SK-N-SH treated with all-trans-retinoic acid at 6 μM for 48 hours (cell line): ENCODE results near the gene FHIT.

Experiments used
- ATAC-seq: fragments of 200-7000 bp; cut with Tn5 transposase; 3 replicates; pipeline ENCODE4 v1.9.1; 2020; ENCODE audit warnings: mild to moderate bottlenecking, moderate library complexity
- BACH2 ChIP-seq: fragments of 250-450 bp; sonication (Bioruptor Pico); IDR thresholded peaks from 2 replicates; pipeline ENCODE4 v1.9.0; 2021; ENCODE audit warnings: mild to moderate bottlenecking, borderline replicate concordance
- CSDC2 ChIP-seq: fragments of 250-450 bp; sonication (Bioruptor Pico); IDR thresholded peaks from 2 replicates; pipeline ENCODE4 v1.5.0; 2020; ENCODE audit warnings: mild to moderate bottlenecking, moderate library complexity
- CSRNP3 ChIP-seq: fragments of 250-450 bp; sonication (Bioruptor Pico); IDR thresholded peaks from 2 replicates; pipeline ENCODE4 v1.5.1; 2021; ENCODE audit warnings: mild to moderate bottlenecking, moderate library complexity
- ESRRG ChIP-seq: fragments of 250-450 bp; sonication (Bioruptor Pico); IDR thresholded peaks from 2 replicates; pipeline ENCODE4 v1.6.1; 2021; ENCODE audit warnings: mild to moderate bottlenecking
- GLIS3 ChIP-seq: fragments of 250-450 bp; sonication (Bioruptor Pico); IDR thresholded peaks from 2 replicates; pipeline ENCODE4 v1.5.0; 2020; ENCODE audit warnings: mild to moderate bottlenecking, moderate library complexity
- OSR1 ChIP-seq: fragments of 250-450 bp; sonication (Bioruptor Pico); IDR thresholded peaks from 2 replicates; pipeline ENCODE4 v1.8.0; 2022; ENCODE audit warnings: moderate library complexity, mild to moderate bottlenecking, inconsistent platforms
- PPARA ChIP-seq: fragments of 250-450 bp; sonication (Bioruptor Pico); IDR thresholded peaks from 2 replicates; pipeline ENCODE4 v1.5.0; 2020; ENCODE audit warnings: mild to moderate bottlenecking, borderline replicate concordance
- RARB ChIP-seq: fragments of 250-450 bp; sonication (Bioruptor Pico); IDR thresholded peaks from 2 replicates; pipeline ENCODE4 v1.8.0; 2021; ENCODE audit warnings: mild to moderate bottlenecking, moderate library complexity
- SNAI2 ChIP-seq: fragments of 250-450 bp; sonication (Bioruptor Pico); IDR thresholded peaks from 2 replicates; pipeline ENCODE4 v1.5.0; 2020; ENCODE audit warnings: mild to moderate bottlenecking, moderate library complexity
- TOX ChIP-seq: fragments of 250-450 bp; sonication (Bioruptor Pico); IDR thresholded peaks from 2 replicates; pipeline ENCODE4 v1.8.0; 2021; ENCODE audit warnings: mild to moderate bottlenecking, moderate library complexity, borderline replicate concordance
- ZC3H10 ChIP-seq: fragments of 250-450 bp; sonication (Bioruptor Pico); IDR thresholded peaks from 2 replicates; pipeline ENCODE4 v1.5.1; 2021; ENCODE audit warnings: mild to moderate bottlenecking, moderate library complexity
- ZFP3 ChIP-seq: fragments of 250-450 bp; sonication (Bioruptor Pico); IDR thresholded peaks from 2 replicates; pipeline ENCODE4 v1.5.0; 2020; ENCODE audit warnings: mild to moderate bottlenecking, moderate library complexity
- ZFP30 ChIP-seq: fragments of 450-650 bp; formaldehyde crosslinking; IDR thresholded peaks from 2 replicates; pipeline ENCODE4 v1.5.0; 2022; ENCODE audit warnings: mild to moderate bottlenecking, moderate library complexity
- ZNF565 ChIP-seq: fragments of 450-650 bp; formaldehyde crosslinking; conservative IDR thresholded peaks from 2 replicates; pipeline ENCODE4 v1.5.0; 2020; ENCODE audit warnings: low read depth, mild to moderate bottlenecking, moderate library complexity
- TF ChIP-seq, protein P1 (sequence below): fragments of 250-450 bp; sonication (Bioruptor Pico); IDR thresholded peaks from 2 replicates; pipeline ENCODE4 v1.5.0; 2020; ENCODE audit warnings: mild to moderate bottlenecking, moderate library complexity
- TF ChIP-seq, protein P2 (sequence below): fragments of 250-450 bp; sonication (Bioruptor Pico); IDR thresholded peaks from 2 replicates; pipeline ENCODE4 v1.5.1; 2020; ENCODE audit warnings: low read depth, mild to moderate bottlenecking, moderate library complexity
- TF ChIP-seq, protein P3 (sequence below): fragments of 250-450 bp; sonication (Bioruptor Pico); IDR thresholded peaks from 2 replicates; pipeline ENCODE4 v1.8.0; 2021; ENCODE audit warnings: low read depth, mild to moderate bottlenecking, moderate library complexity, borderline replicate concordance

Gene FHIT

GRCh38 chr3:60399861-60400845 lies 851.1 kb downstream of the FHIT start (continued):
- TF ChIP-seq CSRNP3 (CRISPR knock-in tag) (no peak), TOX (CRISPR knock-in tag) (no peak), CSDC2 (CRISPR knock-in tag) (no peak)

DNA sequence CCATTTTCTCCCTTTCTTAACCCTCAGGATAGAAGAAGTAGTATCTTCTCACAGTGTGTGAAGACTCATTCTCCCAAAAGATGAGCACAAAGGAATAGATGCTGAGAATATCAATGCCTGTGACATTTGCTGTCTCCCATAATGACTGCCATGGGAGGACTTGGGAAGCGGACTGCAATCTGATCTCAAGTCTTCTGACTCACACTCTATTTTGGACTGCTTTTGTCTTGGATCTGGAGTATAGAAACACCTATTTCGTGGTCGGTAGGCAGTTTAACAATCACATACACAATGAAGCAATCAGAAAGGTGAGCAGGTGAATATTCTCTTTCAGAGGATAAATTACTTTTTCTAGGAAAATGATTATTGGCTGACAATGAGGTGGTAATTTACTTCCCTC lies 852.0 kb downstream of the FHIT start:
- ATAC-seq = no peak
- no peak for TF ChIP-seq GLIS3 (CRISPR knock-in tag)
- no peak for TF ChIP-seq PPARA (CRISPR knock-in tag)
- TF ChIP-seq OSR1 (CRISPR knock-in tag) = no peak
- TF ChIP-seq, protein P1, sequence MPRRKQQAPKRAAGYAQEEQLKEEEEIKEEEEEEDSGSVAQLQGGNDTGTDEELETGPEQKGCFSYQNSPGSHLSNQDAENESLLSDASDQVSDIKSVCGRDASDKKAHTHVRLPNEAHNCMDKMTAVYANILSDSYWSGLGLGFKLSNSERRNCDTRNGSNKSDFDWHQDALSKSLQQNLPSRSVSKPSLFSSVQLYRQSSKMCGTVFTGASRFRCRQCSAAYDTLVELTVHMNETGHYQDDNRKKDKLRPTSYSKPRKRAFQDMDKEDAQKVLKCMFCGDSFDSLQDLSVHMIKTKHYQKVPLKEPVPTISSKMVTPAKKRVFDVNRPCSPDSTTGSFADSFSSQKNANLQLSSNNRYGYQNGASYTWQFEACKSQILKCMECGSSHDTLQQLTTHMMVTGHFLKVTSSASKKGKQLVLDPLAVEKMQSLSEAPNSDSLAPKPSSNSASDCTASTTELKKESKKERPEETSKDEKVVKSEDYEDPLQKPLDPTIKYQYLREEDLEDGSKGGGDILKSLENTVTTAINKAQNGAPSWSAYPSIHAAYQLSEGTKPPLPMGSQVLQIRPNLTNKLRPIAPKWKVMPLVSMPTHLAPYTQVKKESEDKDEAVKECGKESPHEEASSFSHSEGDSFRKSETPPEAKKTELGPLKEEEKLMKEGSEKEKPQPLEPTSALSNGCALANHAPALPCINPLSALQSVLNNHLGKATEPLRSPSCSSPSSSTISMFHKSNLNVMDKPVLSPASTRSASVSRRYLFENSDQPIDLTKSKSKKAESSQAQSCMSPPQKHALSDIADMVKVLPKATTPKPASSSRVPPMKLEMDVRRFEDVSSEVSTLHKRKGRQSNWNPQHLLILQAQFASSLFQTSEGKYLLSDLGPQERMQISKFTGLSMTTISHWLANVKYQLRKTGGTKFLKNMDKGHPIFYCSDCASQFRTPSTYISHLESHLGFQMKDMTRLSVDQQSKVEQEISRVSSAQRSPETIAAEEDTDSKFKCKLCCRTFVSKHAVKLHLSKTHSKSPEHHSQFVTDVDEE (CRISPR knock-in tag) = no peak
- TF ChIP-seq, all 23 proteins: peak for 0

DNA sequence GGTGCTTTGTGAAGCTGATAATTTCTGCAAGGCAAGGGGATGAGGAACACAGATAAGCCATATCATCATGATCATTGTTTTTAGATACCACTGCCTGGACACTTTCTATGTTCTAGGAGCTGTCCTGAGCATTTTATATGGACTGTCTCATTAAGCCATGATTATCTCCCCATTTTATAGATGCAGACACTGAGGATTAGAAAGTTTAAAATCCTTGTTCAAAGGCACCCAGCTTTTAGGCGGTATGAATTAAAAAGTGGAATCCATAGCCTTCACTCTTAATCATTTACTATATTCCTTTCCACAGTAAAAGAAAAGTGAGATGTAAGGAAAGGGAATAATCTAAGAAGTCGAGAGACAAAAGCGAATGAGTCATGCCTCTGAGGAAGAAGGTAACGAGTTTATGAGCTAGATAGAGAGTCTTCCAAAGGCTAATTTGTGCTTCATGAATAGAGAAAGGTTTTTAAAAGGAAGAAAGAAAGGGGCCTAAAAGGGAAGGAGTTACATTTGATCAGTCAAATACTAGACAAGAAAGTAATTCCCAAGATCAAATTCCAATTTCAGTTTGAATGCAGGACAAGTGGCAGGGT lies 856.0 kb downstream of the FHIT start:
- TF ChIP-seq, protein P2, sequence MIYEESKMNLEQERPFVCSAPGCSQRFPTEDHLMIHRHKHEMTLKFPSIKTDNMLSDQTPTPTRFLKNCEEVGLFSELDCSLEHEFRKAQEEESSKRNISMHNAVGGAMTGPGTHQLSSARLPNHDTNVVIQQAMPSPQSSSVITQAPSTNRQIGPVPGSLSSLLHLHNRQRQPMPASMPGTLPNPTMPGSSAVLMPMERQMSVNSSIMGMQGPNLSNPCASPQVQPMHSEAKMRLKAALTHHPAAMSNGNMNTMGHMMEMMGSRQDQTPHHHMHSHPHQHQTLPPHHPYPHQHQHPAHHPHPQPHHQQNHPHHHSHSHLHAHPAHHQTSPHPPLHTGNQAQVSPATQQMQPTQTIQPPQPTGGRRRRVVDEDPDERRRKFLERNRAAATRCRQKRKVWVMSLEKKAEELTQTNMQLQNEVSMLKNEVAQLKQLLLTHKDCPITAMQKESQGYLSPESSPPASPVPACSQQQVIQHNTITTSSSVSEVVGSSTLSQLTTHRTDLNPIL (CRISPR knock-in tag) = no peak
- TF ChIP-seq PPARA (CRISPR knock-in tag) (no peak), GLIS3 (CRISPR knock-in tag) (no peak), BACH2 (CRISPR knock-in tag) (no peak), ESRRG (CRISPR knock-in tag) (no peak), SNAI2 (no peak)
- TF ChIP-seq, protein P3, sequence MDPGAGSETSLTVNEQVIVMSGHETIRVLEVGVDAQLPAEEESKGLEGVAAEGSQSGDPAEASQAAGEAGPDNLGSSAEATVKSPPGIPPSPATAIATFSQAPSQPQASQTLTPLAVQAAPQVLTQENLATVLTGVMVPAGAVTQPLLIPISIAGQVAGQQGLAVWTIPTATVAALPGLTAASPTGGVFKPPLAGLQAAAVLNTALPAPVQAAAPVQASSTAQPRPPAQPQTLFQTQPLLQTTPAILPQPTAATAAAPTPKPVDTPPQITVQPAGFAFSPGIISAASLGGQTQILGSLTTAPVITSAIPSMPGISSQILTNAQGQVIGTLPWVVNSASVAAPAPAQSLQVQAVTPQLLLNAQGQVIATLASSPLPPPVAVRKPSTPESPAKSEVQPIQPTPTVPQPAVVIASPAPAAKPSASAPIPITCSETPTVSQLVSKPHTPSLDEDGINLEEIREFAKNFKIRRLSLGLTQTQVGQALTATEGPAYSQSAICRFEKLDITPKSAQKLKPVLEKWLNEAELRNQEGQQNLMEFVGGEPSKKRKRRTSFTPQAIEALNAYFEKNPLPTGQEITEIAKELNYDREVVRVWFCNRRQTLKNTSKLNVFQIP (CRISPR knock-in tag) = no peak
- TF ChIP-seq, all 23 proteins: peak for 0
- ATAC-seq = no peak

DNA sequence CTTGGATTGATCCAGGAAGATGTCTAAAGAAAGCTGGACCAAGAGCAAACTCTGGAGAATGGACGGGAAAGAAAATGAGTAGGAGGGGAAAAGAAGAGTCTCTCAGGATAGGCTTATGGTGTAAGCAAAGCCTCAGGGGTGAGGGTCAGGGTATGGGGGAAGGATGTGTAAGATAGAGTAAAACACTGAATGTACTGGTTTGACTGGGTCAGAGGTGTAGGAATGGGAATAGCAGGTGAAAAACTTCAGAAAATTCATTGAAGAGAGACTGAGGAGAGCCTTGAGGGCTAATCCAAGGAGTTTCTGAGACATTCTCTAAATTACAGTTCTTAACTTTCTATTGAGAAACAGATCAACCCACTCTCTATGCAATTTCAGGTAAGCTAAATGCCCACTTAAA lies 857.3 kb downstream of the FHIT start:
- ATAC-seq = no peak
- TF ChIP-seq OSR1 (CRISPR knock-in tag) = no peak
- no peak for TF ChIP-seq ZC3H10
- TF ChIP-seq CSRNP3 (CRISPR knock-in tag) = no peak

DNA sequence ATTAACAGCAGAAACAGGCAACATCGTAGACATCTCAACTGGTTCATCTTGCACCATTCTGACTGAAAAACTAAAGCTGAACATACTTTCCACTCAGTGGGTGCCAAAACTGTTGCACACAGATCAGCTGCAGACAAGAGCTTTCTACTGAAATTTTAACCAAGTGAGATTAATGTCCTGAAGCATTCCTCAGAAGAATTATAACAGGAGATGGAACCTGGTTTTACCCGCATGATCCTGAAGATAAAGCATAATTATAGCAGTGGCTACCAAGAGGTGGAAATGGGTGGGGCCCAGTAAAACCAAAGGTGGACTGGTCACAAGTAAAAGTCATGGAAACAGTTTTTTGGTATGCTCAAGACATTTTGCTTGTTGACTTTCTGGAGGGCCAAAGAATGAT lies 858.8 kb downstream of the FHIT start:
- ATAC-seq = no peak
- TF ChIP-seq, protein P3 (CRISPR knock-in tag) = no peak
- no peak for TF ChIP-seq ZFP3 (CRISPR knock-in tag)
- TF ChIP-seq OSR1 (CRISPR knock-in tag) = no peak
- TF ChIP-seq ZFP30 (CRISPR knock-in tag) = no peak
- TF ChIP-seq, protein P2 (CRISPR knock-in tag) = no peak
- TF ChIP-seq GLIS3 (CRISPR knock-in tag) = no peak
- no peak for TF ChIP-seq RARB (CRISPR knock-in tag)
- TF ChIP-seq ZNF565 (CRISPR knock-in tag) = no peak
- no peak for TF ChIP-seq CSDC2 (CRISPR knock-in tag)
- no peak for TF ChIP-seq PPARA (CRISPR knock-in tag)
